HCT116 (cell line): ENCODE data around the gene CYP1A2. TPM values are rescaled to one million over a fixed set of nuclear protein-coding genes. Genes with fewer than 3 reads are reported as not detected.
A peak's percentile ranks its signal among the peaks of the same experiment; 100 is the strongest.

Source experiments
- ATAC-seq: fragments of 200-7000 bp; cut with Tn5 transposase; 2 replicates; pipeline ENCODE4 v1.9.1; 2020; ENCODE audit warnings: mild to moderate bottlenecking, moderate library complexity
- BruUV-seq: library from RNA; stranded (reverse); fragments of 400-500 nt; replicated peaks from 2 replicates; lab custom pipeline; 2021; lab: Mats Ljungman, UMichigan
- CTCF ChIA-PET: fragments of 300-600 bp; sonication (Branson Sonifier 250); formaldehyde crosslinking; loops from one replicate; lab custom pipeline; 2021; ENCODE audit warnings: antibody characterized with exemption; lab: Charles Lee
- POLR2A ChIA-PET: fragments of 300-600, 350-600 bp; sonication (Branson Sonifier 250); formaldehyde crosslinking; loops from one replicate; lab custom pipeline; 2021; ENCODE audit warnings: antibody characterized with exemption; lab: Charles Lee
- RAD21 ChIA-PET, 2 experiments: fragments of 300-600 bp; sonication (Branson Sonifier 250); formaldehyde crosslinking; loops; one replicate each; lab custom pipeline; 2023; ENCODE audit warnings: low total read pairs in 2 of 2; ENCODE audit not compliant: uncharacterized antibody in 2 of 2, unreplicated experiment in 2 of 2, low non-redundant PET in 1 of 2; lab: Charles Lee
- DNase-seq: peaks from one replicate; pipeline ENCODE4 v3.0.0-alpha.2; 2010; ENCODE audit warnings: low read depth, low spot score
- H2AFZ ChIP-seq: fragments of 200-600 bp; shearing (Covaris generic), sonication (generic); 2 replicates; pipeline ENCODE4 v1.6.1; 2017; ENCODE audit warnings: low read depth, mixed run types, mixed read lengths, antibody characterized with exemption, low read length; ENCODE audit not compliant: poor library complexity, severe bottlenecking
- H3K27ac ChIP-seq: 2 replicates; pipeline ENCODE4 v1.5.1; 2012; ENCODE audit warnings: low read depth, low read length
- H3K27me3 ChIP-seq: fragments of 200-600 bp; sonication (generic); 2 replicates; pipeline ENCODE4 v1.6.1; 2016; ENCODE audit warnings: mixed run types, low read length, mixed read lengths; ENCODE audit not compliant: insufficient read depth
- H3K36me3 ChIP-seq, 2 experiments: fragments of 200-500 bp in 1 of 2; fragments of 200-600 bp in 1 of 2; sonication (Bioruptor generic) in 1 of 2; sonication (generic) in 1 of 2; 2 replicates each; pipeline versions ENCODE4 v1.5.1 to v1.6.1; 2014 to 2016; ENCODE audit warnings: low read length in 2 of 2, inconsistent platforms in 1 of 2, mixed read lengths in 1 of 2, mixed run types in 1 of 2; ENCODE audit not compliant: insufficient read depth in 2 of 2, control insufficient read depth in 1 of 2
- H3K4me1 ChIP-seq, 2 experiments: fragments of 200-600 bp in 1 of 2; sonication (generic) in 1 of 2; 2 replicates each; pipeline versions ENCODE4 v1.5.1 to v1.6.1; 2012 to 2017; ENCODE audit warnings: low read length in 2 of 2, inconsistent platforms in 1 of 2, mild to moderate bottlenecking in 1 of 2, mixed read lengths in 1 of 2, mixed run types in 1 of 2, moderate library complexity in 1 of 2; ENCODE audit not compliant: insufficient read depth in 2 of 2, control insufficient read depth in 1 of 2
- H3K4me2 ChIP-seq: fragments of 200-600 bp; sonication (generic); 2 replicates; pipeline ENCODE4 v1.6.1; 2017; ENCODE audit warnings: mixed run types, low read length, mixed read lengths
- H3K4me3 ChIP-seq, 2 experiments: fragments of 200-600 bp in 1 of 2; sonication (generic) in 1 of 2; replicated peaks in 1 of 2; 2 replicates each; pipeline ENCODE4 v1.5.1; 2011 to 2016; ENCODE audit warnings: low read length in 2 of 2, control low read depth in 1 of 2, low read depth in 1 of 2, mild to moderate bottlenecking in 1 of 2, mixed read lengths in 1 of 2, mixed run types in 1 of 2
- H3K79me2 ChIP-seq: fragments of 200-600 bp; sonication (generic); 2 replicates; pipeline ENCODE4 v1.6.1; 2017; ENCODE audit warnings: mild to moderate bottlenecking, mixed run types, low read length, moderate library complexity, mixed read lengths; ENCODE audit not compliant: insufficient read depth
- H3K9ac ChIP-seq: fragments of 200-600 bp; sonication (generic); 2 replicates; pipeline ENCODE4 v1.6.1; 2016; ENCODE audit warnings: low read length, mixed read lengths
- H3K9me2 ChIP-seq: fragments of 200-600 bp; sonication (generic), shearing (Covaris generic); 2 replicates; pipeline ENCODE4 v1.6.1; 2017; ENCODE audit warnings: mixed run types, mild to moderate bottlenecking, moderate library complexity; ENCODE audit not compliant: insufficient read depth
- H3K9me3 ChIP-seq, 2 experiments: fragments of 200-500 bp in 1 of 2; fragments of 200-600 bp in 1 of 2; sonication (Bioruptor generic) in 1 of 2; sonication (generic) in 1 of 2; 2 replicates each; pipeline ENCODE4 v1.6.1; 2014 to 2017; ENCODE audit warnings: low read length in 2 of 2, mixed read lengths in 2 of 2, inconsistent platforms in 1 of 2, low read depth in 1 of 2, mild to moderate bottlenecking in 1 of 2, mixed run types in 1 of 2, moderate library complexity in 1 of 2; ENCODE audit not compliant: control insufficient read depth in 1 of 2, insufficient read depth in 1 of 2
- H4K20me1 ChIP-seq: fragments of 200-600 bp; sonication (generic), shearing (Covaris generic); 2 replicates; pipeline ENCODE4 v1.6.1; 2017; ENCODE audit warnings: mixed run types, mild to moderate bottlenecking, moderate library complexity; ENCODE audit not compliant: insufficient read depth
- ATF3 ChIP-seq: IDR thresholded peaks from 2 replicates; pipeline ENCODE4 v1.6.1; 2012
- CBX3 ChIP-seq: IDR thresholded peaks from 2 replicates; pipeline ENCODE4 v1.6.1; 2012; ENCODE audit warnings: low read depth
- CTCF ChIP-seq, 3 experiments: fragments of 200-600 bp in 1 of 3; sonication (generic) in 1 of 3; IDR thresholded peaks in 2 of 3; conservative IDR thresholded peaks in 1 of 3; 2 replicates each; pipeline ENCODE4 v1.5.1; 2012 to 2017; ENCODE audit warnings: low read depth in 2 of 3, low read length in 2 of 3, antibody characterized with exemption in 1 of 3, borderline replicate concordance in 1 of 3, control low read depth in 1 of 3, mild to moderate bottlenecking in 1 of 3, mixed read lengths in 1 of 3, mixed run types in 1 of 3, moderate library complexity in 1 of 3; ENCODE audit not compliant: insufficient read depth in 1 of 3
- ELF1 ChIP-seq: IDR thresholded peaks from 2 replicates; pipeline ENCODE4 v1.6.1; 2012; ENCODE audit warnings: low read depth, borderline replicate concordance
- EZH2 ChIP-seq: fragments of 200-600 bp; sonication (generic); IDR thresholded peaks from 2 replicates; pipeline ENCODE4 v1.6.1; 2017; ENCODE audit warnings: antibody characterized with exemption, mixed run types
- JUND ChIP-seq: IDR thresholded peaks from 2 replicates; pipeline ENCODE4 v1.6.1; 2012
- MAX ChIP-seq: IDR thresholded peaks from 2 replicates; pipeline ENCODE4 v1.6.1; 2012
- POLR2A ChIP-seq: IDR thresholded peaks from 2 replicates; pipeline ENCODE4 v1.7.0; 2011; ENCODE audit warnings: borderline replicate concordance; ENCODE audit not compliant: insufficient read depth, insufficient read length; ENCODE audit errors: extremely low read depth
- SIN3A ChIP-seq: IDR thresholded peaks from 2 replicates; pipeline ENCODE4 v1.6.1; 2012; ENCODE audit warnings: low read depth
- SP1 ChIP-seq: IDR thresholded peaks from 2 replicates; pipeline ENCODE4 v1.6.1; 2012; ENCODE audit warnings: low read depth
- ZFX ChIP-seq: fragments of 450-650 bp; IDR thresholded peaks from 2 replicates; pipeline ENCODE4 v1.6.1; 2017
- ZNF274 ChIP-seq: fragments of 200-500 bp; sonication (Bioruptor generic); IDR thresholded peaks from 2 replicates; pipeline ENCODE4 v1.6.1; 2014; ENCODE audit warnings: mild to moderate bottlenecking, low read depth, low read length, inconsistent platforms
- intact Hi-C: fragments of 100-400 bp; cut with micrococcal nuclease; formaldehyde crosslinking; loops from 2 replicates; pipeline ENCODE4 v1.10.0; 2022
- total RNA-seq: library from RNA; stranded (reverse); gene quantifications from one replicate; pipeline ENCODE4 v1.2.1, GENCODE V29; 2021; ENCODE audit not compliant: unreplicated experiment
- TF ChIP-seq, protein P1 (sequence below): IDR thresholded peaks from 2 replicates; pipeline ENCODE4 v1.6.1; 2012; ENCODE audit warnings: low read depth

The CYP1A2 gene
- total RNA-seq, 1 experiment from 2014 or later: not detected

DNA sequence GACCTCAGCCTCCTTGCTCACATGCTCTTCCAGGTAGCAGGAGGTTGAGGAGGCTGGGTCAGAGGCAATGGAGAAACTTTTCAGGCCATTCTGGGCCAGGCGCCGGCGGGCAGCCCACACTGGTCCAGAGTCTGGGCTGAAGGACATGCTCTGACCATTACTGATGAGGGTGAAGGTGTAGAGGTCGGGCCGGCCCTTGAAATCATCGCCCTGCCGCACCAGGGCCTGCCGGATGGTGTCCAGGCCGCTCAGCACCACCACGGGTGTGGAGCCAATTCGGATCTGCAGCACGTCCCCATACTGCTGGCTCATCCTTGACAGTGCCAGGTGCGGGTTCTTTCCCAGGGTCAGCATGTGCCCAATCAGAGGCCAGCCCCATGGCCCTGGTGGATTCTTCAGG is 26.1 kb upstream of the CYP1A2 start (continued):
- TF ChIP-seq MAX (no peak), ELF1 (no peak)
- TF ChIP-seq, all 23 proteins: peak for 0

- Histone ChIP-seq H3K9ac (peak overlapping the region; percentile 21), H3K36me3 (no peaks in the 10 kb centered on the region), H3K4me3 (no peak overlapping the region), H4K20me1 (no peaks in the 10 kb centered on the region), H3K4me2 (peak overlapping the region; percentile 100), H3K9me3 (no peaks in the 10 kb centered on the region), H3K27me3 (no peaks in the 10 kb centered on the region), H3K27ac (peak overlapping the region; percentile 3; the same call in 1 of the 2 replicates), H3K79me2 (no peaks in the 10 kb centered on the region), H3K9me2 (no peaks in the 10 kb centered on the region), H3K4me1 (peaks cover 22 to 39% of the 10 kb centered on the region in 2 experiments), H2AFZ (peak overlapping the region; percentile 48)
- no peak for DNase-seq
- BruUV-seq: no TSS peak
- CTCF ChIA-PET: interaction anchor here (0.6 kb wide), 1 partner anchor 102 kb away, joined by 4 read pairs; no protein-coding TSS in a partner anchor
- POLR2A ChIA-PET: interaction anchor here (2.5 kb wide), 1 partner anchor 37 kb away, joined by 10 read pairs; no protein-coding TSS in a partner anchor
- RAD21 ChIA-PET: interaction anchor here in 1 of 2 experiments (0.9 kb wide), 1 partner anchor 46 kb away, joined by 4 read pairs; no protein-coding TSS in a partner anchor
- ATAC-seq: no peak
- intact Hi-C loops: no loop called here
- no peak for TF ChIP-seq CBX3
- TF ChIP-seq CTCF (IDR thresholded peaks at IDR 0.05 in 2 of 3, conservative IDR thresholded peaks at IDR 0.05 in 1 of 3; ENCODE audit: borderline replicate concordance in 1 of 3, insufficient read depth in 1 of 3, low read depth in 2 of 3, low read length in 2 of 3): no peak
- no peak for TF ChIP-seq SIN3A
- TF ChIP-seq JUND: no peak
- TF ChIP-seq ZFX: no peak
- no peak for TF ChIP-seq SP1
- no peak for TF ChIP-seq ZNF274
- no peak for TF ChIP-seq POLR2A
- no peak for TF ChIP-seq EZH2
- TF ChIP-seq ATF3: no peak
- TF ChIP-seq, protein P1, sequence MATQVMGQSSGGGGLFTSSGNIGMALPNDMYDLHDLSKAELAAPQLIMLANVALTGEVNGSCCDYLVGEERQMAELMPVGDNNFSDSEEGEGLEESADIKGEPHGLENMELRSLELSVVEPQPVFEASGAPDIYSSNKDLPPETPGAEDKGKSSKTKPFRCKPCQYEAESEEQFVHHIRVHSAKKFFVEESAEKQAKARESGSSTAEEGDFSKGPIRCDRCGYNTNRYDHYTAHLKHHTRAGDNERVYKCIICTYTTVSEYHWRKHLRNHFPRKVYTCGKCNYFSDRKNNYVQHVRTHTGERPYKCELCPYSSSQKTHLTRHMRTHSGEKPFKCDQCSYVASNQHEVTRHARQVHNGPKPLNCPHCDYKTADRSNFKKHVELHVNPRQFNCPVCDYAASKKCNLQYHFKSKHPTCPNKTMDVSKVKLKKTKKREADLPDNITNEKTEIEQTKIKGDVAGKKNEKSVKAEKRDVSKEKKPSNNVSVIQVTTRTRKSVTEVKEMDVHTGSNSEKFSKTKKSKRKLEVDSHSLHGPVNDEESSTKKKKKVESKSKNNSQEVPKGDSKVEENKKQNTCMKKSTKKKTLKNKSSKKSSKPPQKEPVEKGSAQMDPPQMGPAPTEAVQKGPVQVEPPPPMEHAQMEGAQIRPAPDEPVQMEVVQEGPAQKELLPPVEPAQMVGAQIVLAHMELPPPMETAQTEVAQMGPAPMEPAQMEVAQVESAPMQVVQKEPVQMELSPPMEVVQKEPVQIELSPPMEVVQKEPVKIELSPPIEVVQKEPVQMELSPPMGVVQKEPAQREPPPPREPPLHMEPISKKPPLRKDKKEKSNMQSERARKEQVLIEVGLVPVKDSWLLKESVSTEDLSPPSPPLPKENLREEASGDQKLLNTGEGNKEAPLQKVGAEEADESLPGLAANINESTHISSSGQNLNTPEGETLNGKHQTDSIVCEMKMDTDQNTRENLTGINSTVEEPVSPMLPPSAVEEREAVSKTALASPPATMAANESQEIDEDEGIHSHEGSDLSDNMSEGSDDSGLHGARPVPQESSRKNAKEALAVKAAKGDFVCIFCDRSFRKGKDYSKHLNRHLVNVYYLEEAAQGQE: no peak
These were observed 25.5 kb upstream of the CYP1A2 start for GRCh38 chr15:74723187-74723586.
